H7 (cell line): ENCODE data around the gene NSUN6. TPM values are rescaled to one million over a fixed set of nuclear protein-coding genes. Genes with fewer than 3 reads are reported as not detected.

Experiments
- DNase-seq: peaks from one replicate; pipeline ENCODE4 v3.0.0; 2012
- H3K27me3 ChIP-seq: 2 replicates; pipeline ENCODE4 v1.6.0; 2011; ENCODE audit warnings: mild to moderate bottlenecking, low read length; ENCODE audit not compliant: control insufficient read depth, insufficient read depth
- H3K36me3 ChIP-seq: replicated peaks from 2 replicates; pipeline ENCODE4 v1.5.1; 2011; ENCODE audit warnings: low read length; ENCODE audit not compliant: control insufficient read depth, insufficient read depth
- H3K4me3 ChIP-seq: 2 replicates; pipeline ENCODE4 v1.5.1; 2011; ENCODE audit warnings: low read depth, mild to moderate bottlenecking, control low read depth, low read length, moderate library complexity; ENCODE audit not compliant: insufficient read depth
- total RNA-seq: library from RNA; depleted of rRNA; stranded (reverse); fragments of >200 nt; shearing (Covaris generic); gene quantifications from 2 replicates; pipeline ENCODE4 v1.2.3, GENCODE V29; 2014; rRNA removed

NSUN6 gene
- total RNA-seq, 1 experiment from 2014 or later = 7.2 TPM

- no peak for DNase-seq
- H3K36me3 ChIP-seq = no peaks in the 10 kb centered on the region
- H3K4me3 ChIP-seq = no peak overlapping the region
- H3K27me3 ChIP-seq = no peaks in the 10 kb centered on the region
Measured at GRCh38 chr10:18500576-18500975, 150.8 kb downstream of the NSUN6 start.

- H3K36me3 ChIP-seq = no peaks in the 10 kb centered on the region
- DNase-seq = no peak
- no peak overlapping the region for H3K4me3 ChIP-seq
- H3K27me3 ChIP-seq = no peaks in the 10 kb centered on the region
Measured at GRCh38 chr10:18498998-18499397, 152.4 kb downstream of the NSUN6 start.

GRCh38 chr10:18497806-18498369, 153.5 kb downstream of the NSUN6 start:
- no peak for DNase-seq
- no peak overlapping the region for H3K4me3 ChIP-seq

More at GRCh38 chr10:18497806-18498369, 153.5 kb downstream of the NSUN6 start:
- no peaks in the 10 kb centered on the region for H3K27me3 ChIP-seq
- H3K36me3 ChIP-seq = no peaks in the 10 kb centered on the region

Other genes starting within 250 kb of the NSUN6 start
- gene ARL5B, start 7.8 kb upstream of the NSUN6 start, total RNA-seq = 35.3 and 46.6 TPM in 2 replicates